Measurements from ENCODE around the gene RNF157.

The RNF157 gene

GRCh38 chr17:76138234-76138895 is 101.9 kb downstream of the RNF157 start:
- no peak overlapping the region for H3K4me3 ChIP-seq (ENCODE audit: low read depth, low read length)
- no peak for TF ChIP-seq CTCF (IDR thresholded peaks at IDR 0.05; ENCODE audit: control insufficient read depth, extremely low read depth, insufficient read depth)
- no peak for DNase-seq (ENCODE audit: low read depth)

GRCh38 chr17:76137351-76138233 is 102.7 kb downstream of the RNF157 start:
- no peak for TF ChIP-seq CTCF (IDR thresholded peaks at IDR 0.05; ENCODE audit: control insufficient read depth, extremely low read depth, insufficient read depth)
- no peak for DNase-seq (ENCODE audit: low read depth)
- no peak overlapping the region for H3K4me3 ChIP-seq (ENCODE audit: low read depth, low read length)

- H3K4me3 ChIP-seq (ENCODE audit: low read depth, low read length): no peak overlapping the region
- no peak for TF ChIP-seq CTCF (IDR thresholded peaks at IDR 0.05; ENCODE audit: control insufficient read depth, extremely low read depth, insufficient read depth)
Measured at GRCh38 chr17:76137001-76137350, 103.3 kb downstream of the RNF157 start.

GRCh38 chr17:76136276-76137000 is 103.9 kb downstream of the RNF157 start:
- no peak for TF ChIP-seq CTCF (IDR thresholded peaks at IDR 0.05; ENCODE audit: control insufficient read depth, extremely low read depth, insufficient read depth)
- no peak for DNase-seq (ENCODE audit: low read depth)
- no peak overlapping the region for H3K4me3 ChIP-seq (ENCODE audit: low read depth, low read length)

More at GRCh38 chr17:76137001-76137350, 103.3 kb downstream of the RNF157 start:
- DNase-seq (ENCODE audit: low read depth): no peak

GRCh38 chr17:76135810-76136188 is 104.5 kb downstream of the RNF157 start:
- no peak overlapping the region for H3K4me3 ChIP-seq (ENCODE audit: low read depth, low read length)
- no peak for DNase-seq (ENCODE audit: low read depth)
- no peak for TF ChIP-seq CTCF (IDR thresholded peaks at IDR 0.05; ENCODE audit: control insufficient read depth, extremely low read depth, insufficient read depth)

- no peak for TF ChIP-seq CTCF (IDR thresholded peaks at IDR 0.05; ENCODE audit: control insufficient read depth, extremely low read depth, insufficient read depth)
- no peak overlapping the region for H3K4me3 ChIP-seq (ENCODE audit: low read depth, low read length)
- DNase-seq (ENCODE audit: low read depth): no peak
Measured at GRCh38 chr17:76134911-76135809, 105.1 kb downstream of the RNF157 start.
